HG03175 (cell line): Measurements from ENCODE around the gene ANKRD39.
"Not testable (repeated sequence)": the region's sequence is repeated elsewhere in the genome, so short reads cannot be mapped to it uniquely, and the experiment has no call there.

Source experiments
- ATAC-seq: cut with Tn5 transposase; IDR thresholded peaks from one replicate; pipeline ENCODE4 v1.9.1; 2021; ENCODE audit warnings: mild to moderate bottlenecking, moderate library complexity; ENCODE audit not compliant: unreplicated experiment

ANKRD39 gene

DNA sequence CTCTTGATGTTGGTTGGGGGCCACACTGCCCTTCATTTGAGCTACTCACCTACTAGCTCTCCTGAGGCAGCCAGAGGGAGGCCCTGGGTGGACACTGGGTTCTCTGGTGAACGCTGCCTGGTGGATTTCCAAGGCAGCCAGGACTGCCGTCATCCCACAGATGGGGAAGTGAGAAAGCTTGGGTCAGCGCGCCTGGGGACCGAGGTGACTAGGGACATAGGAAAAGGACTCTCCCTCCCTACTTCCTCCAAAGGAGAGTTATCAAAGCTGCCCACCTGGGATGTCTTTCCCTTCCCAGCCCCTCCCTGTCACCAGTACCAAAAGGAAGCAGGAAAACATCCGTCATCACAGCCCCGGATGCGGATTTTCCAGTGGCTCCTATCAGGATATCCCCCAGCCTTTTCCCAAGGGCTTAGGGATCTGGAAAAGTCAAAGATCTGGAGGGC, 15.9 kb upstream of the ANKRD39 start:
- no peak for ATAC-seq

DNA sequence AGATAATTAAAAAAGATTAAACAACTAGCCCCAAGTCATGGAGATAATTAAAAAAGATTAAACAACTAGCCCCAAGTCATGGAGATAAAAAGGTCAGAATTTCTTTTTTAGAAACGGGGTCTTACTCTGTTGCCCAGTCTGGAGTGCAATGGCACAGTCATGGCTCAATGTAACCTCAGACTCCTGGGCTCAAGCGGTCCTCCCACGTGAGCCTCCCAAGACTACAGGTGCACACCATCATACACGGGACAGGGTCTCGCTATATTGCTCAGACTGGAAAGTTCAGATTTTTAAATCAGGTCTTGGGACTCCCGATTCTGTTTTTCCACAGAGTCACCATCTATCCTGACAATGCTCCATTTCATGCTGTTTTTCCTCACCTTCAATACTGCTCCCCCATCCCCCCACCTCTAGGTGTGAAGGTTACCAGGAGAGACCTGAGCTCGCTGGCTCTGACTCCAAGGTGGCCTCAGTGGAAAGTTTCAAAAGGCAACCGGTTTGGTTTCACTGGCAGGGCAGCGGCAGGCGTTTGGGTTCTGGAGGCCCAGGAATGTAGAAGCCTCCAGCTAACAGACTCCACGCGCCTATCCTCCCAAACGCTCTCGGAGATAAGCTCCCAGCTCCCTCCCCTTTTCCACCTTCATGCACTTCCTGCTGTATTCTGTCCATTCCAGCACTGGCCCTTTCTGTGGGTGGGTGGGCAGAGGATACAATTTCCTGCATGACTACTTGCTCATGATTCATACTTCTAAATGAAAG, 15.0 kb upstream of the ANKRD39 start:
- ATAC-seq: no peak

DNA sequence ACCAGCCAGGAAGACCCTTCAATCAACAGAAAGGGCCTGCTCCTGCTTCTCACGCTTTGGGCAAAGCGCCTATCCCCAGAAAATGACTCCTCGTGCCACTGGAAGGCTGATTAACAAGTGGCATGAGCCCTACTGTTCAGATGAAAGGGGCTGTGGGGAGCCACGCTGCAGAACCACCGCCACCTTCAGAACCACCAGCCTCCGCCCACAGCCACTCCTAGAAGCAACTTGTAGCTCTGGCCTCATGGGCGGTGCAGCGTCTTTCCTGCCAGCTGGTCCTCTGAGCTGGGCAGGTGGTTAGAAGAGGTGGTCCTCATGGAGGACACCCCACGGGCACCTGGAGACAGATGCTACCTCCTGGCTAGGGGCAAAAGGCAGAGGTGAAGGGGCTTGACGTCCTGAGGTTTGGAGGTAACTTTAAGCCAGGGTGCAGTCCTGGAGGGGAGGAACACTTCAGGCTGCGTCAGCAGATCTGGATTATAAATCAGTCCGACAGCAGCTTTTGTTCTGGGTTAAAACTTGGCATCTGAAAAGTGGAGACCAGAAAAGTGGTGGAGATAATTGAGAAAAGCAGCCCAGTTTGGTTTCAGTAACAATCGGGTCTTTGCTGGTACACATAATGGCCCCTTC, 12.9 kb upstream of the ANKRD39 start:
- ATAC-seq: no peak

DNA sequence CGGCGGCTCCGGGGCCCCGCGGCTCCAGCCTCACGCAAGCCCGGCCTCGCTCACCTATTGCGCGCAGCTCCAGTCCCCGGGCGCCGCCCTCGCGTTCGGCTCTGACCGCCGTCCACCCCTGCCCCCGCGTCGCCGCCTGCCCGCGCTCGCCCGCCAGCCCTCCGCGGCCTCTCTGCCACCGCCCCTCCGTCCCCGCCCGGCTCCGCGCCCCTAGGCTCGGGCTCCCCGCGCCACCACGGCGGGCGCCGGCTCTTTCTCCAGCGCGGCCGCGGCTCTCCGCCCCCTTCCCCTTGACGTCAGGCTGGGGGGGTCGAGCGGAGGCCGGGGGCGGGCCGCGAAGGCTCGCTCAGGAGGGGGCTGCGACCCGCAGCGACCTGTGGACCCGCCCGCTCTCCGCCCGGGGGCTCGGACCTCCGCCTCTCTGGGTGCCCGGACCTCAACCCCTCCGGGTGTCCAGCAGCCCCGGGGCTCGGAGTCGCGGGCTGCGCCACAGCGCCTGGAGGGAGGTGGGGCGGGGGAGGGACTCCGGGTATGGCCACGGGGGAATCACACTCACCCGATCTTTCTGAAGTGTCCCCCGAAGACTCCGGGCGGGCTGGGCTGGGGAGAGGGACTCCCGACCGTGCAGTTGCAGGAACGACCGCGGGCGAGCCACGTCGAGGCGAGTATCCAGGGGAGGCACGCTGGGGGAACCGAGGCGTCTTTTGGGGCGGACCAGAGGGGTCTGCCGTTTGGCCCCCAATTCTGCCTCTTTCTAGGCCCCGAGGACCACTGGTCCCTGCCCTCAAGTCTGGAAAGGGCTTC, 12.2 kb upstream of the ANKRD39 start, which contains the start of gene SEMA4C:
Gene SEMA4C (minus strand): TSS at position 259 of the 804 bp plus-strand sequence. CDS start 2,194 bp downstream, outside the sequence.
- no peak for ATAC-seq

DNA sequence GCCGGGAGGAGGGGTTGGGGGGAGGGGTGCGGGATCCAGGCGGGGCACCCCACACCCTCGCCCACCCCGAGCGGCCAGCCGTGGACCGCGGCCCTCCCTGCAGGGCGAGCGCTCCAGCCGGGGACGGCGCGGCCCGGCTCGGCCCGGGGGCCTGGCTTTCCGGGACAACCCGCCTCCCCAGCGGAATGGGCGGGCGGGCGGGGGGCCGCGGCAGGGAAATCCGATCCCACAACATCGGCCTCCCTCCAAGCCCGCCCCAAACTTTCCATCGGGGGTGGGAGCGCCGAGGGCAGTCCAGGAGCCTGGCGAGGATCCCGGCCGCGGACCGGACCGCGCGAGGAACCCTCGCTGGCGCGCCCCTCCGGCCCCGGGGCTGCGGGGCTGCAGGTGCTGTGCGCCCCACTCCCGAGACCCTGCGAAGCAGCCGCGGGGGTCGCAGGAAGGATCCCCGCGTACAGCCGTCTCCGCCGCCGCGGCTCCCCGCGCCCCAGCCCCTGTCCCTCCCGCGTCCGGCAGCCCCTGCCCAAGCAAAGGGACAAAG, 11.5 kb upstream of the ANKRD39 start:
- ATAC-seq: peak; percentile 7

DNA sequence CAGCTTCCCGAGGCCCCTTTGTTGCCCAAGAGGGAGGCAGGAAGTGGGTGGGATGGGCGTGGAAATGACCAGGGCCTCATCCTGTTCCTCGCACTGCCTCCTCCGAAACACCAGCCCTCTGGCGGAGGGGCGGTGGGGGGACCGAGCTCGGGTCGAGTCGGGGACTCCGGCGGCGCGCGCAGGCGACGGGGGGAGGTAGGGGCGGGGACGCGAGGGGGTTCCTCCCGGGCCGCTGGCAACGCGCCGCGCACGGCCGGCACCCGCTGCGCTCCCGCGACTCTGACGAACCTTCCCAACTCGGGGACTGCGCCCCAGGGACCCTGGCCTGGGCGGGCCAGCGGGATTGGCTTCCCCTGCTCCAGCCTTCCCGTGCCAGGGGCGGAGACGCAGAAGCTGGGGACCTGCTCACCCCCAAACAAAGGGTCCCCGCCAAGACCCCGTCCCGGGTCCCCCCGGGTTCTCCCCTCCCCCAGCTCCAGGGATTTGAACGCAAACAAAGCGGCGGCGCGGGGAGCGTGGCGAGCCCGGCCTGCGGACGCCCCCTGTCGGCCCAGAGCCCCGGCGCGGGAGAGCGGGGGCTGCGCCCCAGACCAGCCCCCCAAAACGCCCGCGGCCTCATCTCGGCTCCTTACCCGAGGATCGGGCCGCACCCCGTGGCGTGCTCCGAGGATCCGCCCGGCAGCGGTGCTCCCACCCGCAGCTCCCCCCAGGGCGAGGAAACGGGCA, 10.9 kb upstream of the ANKRD39 start:
- peak; percentile 50 for ATAC-seq

DNA sequence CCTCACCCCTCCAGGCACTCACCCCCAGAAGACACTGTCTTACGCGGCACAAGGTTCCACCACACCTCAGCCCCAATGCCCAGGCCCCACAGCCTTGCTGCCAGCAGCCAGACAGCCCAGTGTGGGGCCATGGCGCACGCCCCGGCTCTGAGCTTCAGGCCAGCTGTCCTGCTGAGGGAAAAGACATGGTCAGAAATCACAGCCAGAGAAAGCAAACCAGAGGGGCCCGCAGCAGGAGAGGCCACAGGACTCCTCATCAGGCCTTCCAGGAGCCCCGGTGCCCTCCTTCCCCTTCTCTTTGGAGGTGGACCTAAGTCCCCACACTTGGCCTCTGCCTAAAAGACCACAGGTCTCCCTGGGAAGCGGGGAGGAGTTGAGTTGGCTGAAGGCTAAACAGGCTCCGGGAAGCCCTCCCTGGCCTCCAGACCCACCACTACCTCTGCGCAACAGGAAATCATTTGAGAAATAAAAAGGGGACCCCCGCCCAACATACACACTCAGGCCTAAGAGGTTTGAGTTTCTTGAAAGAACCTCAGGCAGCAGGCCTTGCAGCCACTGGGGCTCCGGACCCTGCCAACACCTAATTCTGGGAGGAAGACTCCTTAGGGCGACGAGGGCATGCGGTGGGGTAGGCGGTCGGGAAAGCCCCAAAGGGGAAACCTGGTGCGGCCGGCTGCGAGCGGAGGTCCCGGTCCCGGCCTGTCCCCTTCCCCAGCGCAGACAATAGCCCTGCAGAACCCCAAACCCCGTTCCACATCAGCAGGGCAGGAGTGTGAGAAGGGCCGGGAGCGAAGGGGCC, 10.1 kb upstream of the ANKRD39 start:
- ATAC-seq: no peak

DNA sequence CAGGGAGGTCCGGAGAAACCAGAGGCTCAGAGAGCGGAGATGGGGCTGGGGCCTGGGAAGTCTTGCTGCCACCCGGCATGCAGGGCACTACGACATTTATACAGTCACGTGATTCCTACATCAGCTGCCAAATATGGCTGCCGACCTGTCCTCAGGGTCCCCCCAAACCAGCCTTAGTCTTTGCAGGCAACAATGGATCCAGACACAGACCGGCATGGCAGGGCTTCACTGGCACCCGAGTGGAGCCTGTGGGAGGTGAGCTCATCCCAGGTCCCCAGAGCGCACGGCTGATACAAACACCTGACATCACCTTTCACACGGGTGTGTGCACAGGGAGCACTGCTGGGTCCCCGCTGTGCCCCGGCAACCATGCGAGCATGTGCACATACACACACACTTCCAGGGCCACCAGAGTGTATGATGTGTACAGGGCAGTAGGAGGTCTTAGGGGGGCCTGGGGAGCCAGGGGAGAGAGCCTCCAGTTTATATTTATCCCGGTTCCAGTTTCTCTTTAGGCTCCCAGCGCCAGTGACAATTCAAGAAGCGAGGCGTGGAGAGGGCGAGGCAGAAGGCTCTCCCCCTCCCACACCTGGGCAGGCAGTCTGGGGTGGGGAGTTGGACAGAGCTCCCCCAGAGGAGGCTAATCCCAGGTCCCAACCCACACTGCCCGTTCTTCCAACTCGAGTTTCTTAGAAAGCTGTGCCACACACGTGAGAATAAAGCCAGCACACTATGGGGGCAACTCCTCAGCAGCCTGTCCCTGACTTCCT, 9.4 kb upstream of the ANKRD39 start:
- ATAC-seq: no peak

DNA sequence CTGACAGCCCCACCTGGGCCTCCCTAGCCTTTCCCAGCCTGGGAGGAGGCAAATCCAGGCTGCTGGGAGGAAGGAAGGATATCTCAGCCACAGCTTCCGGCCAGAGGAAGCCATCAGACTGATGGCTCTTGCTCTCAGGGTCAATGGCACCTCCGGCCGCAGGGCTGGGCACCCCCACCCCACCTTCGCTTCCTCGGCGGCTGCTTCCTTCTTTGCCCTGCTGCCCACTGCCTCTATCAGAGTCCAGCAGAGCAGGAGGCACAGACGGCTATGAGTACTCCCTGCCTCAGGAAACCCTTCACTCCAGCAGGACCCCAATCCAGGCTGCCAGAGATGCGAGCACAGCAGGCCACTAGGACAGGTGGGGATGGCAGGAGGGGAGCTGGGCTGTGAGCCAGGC, 8.8 kb upstream of the ANKRD39 start:
- no peak for ATAC-seq

DNA sequence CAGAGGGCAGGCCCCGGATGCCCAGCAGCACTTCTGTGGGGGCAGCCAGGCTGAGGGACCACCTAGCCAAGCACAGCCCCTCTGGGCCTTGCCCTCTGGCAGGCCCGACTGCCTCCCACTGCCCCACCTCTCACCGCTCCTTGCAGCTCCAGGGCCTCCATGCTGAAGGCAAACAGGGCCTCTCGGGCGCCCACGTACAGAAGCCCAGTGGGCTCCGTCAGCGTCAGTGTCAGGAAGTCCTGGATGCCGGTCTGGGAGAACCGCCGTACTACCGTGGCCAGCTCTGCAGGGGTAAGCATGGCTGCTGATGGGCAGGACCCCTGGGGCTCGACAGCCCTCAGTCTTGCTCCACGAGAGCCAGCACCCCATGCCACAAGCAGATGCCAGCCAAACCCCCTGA, 8.3 kb upstream of the ANKRD39 start:
- no peak for ATAC-seq

DNA sequence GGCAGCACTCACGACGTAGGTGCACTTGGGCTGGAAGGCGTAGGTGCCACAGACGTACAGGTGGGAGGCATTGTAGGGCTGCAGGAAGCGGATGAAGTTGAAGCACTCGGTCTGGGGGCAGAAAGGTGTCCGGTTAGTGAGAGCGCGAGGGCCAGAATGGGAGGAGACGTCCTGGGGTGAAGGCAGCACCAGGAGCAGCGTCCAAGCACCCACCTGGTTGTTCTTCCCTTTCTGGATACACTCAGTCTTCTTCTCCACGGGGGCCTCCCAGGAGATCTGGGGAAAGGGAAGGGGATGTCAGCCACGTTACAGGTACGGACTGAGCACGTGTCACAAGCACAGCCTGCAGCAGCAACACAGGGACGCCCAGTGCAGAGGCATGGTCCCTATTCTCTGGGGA, 7.8 kb upstream of the ANKRD39 start:
- ATAC-seq: no peak

DNA sequence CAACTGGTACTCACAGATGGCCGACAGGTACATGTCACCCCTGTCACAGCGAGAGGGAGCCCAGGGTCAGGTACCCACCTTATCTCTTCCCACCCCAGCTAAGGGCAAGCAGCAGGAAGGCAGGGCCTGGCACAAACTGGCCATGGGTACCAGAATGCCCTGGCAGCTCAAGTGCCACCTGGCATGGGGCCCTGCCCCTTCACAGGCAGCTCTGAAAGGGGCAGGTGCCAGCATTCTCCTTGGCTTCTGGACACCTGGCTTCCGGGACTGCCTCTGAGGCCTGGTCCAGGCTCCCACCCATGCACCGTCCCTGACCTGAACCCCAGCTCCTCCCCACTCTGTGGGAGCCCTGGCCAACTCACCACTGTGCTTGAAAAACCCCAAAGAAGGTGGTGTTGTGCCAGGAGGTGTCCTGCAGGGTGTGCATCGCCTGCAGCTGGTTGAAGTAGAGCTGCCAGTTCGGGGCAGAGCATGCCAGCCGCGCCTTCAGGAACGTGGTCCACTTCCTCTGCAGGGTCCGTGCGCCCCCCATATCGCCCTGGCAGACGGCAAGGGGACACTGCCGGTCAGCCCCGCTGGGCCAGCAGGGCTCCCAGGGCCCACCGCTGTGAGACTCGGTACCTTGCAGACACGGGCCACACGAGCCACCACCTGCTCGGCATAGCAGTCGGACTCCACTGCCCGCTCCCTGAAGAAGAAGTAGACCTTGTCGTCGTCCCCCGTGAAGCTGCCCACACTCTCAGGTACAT, 6.7 kb upstream of the ANKRD39 start:
- ATAC-seq: no peak

DNA sequence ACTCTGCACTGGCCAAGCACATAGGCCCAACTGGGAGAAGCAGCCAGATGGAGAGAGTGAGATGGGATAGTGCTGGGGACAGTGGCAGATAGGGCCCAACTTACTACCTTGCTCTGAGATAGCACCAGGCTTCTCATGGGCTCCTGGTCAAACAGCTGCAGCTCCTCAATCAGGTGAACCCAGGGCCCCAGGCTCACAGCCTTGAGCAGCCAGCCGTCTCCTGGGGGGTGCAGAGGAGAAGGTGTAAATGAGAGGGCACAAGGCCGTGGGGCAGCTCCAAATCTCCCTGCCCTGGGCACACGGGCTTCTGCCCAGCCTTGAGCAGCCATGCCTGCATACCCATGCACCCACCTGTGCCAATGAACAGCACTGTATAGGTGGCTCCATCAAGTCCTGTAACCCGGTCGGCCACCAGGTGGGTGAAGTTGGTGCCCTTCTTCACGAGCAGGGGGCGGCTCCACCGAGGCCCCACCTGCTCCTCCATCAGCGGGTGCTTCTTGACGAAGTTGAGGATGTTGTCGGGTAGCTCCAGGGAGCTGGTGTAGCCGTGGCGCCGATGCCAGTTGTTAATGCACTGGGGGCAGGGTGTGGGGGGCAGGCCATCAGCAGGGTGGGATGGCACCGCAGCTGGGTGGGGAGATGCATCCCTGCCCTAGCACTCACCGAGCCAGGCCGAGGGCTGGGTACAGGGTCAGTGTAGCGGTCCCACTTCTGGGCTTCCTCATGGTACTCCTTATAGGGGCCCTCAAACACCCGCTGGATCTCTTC, 5.9 kb upstream of the ANKRD39 start:
- ATAC-seq: no peak

DNA sequence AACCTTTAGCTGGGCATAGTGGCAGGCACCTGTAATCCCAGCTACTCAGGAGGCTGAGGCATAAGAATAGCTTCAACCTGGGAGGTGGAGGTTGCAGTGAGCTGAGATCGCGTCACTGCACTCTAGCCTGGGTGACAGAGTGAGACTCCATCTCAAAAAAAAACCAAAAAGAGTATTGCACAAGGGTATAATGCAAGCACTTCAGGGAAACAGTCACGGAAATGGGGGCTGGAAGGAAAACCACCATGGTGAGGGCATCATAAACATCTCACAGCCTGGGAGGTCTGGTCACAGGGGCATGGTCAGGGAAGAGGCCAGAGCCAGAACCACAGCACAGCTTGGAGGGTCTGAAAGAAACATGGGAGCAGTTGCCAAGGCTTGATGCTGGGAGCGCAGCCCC, 5.2 kb upstream of the ANKRD39 start:
- not testable (repeated sequence) for ATAC-seq

DNA sequence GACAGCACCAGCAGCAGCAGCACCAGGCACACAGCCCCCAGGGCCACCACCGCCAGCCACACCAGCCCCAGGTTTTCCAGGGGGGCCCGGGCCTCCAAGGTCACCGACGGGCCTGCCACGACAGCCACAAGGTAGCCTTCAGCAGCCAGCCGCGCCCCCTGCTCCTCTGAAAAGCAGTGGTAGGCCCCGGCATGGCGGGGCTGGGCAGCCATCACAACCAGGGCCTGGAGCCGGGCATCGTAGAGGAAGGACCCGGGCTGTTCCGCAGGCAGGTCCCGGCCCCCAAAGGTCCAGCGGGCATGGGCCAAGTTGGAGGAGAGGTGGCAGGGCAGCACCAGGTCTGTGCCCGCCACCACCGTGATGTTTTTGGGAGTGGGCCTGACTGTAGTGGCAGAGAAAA, 3.3 kb upstream of the ANKRD39 start:
- ATAC-seq: no peak

DNA sequence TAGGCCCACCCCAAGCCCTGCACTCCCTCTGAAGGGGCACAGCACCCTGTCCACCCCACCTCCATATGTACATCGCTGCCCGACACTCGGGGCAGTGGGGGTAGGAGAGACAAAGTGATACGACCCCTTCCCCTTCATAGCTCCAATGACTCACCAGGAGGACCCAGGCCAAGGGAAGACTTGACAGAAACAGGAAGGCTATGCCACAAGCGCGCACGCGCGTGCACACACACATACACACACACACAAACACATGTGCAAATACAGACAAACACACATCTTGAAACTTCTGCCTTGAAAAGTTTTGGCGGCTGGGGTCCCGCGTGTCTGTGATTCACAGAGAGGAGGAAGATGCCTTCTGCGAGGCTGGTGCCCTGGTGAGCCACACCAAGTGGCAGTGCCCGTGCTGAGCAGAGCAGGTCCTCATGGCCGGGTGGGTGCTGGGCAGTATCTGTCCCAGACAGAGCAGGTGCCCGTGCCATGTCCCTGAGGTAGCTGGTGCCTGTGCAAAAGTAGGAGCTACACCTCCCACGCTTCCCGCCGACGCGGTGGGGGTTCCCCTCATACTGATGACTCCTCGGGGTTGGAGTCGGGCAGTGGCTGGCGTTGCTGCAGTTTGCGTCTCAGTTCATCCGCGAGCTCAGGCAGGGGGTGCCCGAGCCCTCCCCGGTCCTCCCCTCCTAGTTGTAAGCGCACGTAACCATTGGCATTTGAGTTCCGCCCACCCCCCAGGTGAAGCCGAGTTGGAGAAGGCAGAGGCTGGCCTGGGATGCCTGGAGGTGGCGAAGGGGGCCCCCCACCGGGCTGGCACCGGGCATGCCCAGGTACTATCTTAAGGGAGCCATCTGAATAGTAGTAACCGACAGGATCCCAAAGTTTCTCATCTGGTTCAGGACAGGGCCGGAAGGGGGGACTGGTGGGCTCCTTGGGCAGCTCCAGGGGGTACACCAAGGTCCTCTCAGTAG, 2.5 kb upstream of the ANKRD39 start:
- no peak for ATAC-seq

DNA sequence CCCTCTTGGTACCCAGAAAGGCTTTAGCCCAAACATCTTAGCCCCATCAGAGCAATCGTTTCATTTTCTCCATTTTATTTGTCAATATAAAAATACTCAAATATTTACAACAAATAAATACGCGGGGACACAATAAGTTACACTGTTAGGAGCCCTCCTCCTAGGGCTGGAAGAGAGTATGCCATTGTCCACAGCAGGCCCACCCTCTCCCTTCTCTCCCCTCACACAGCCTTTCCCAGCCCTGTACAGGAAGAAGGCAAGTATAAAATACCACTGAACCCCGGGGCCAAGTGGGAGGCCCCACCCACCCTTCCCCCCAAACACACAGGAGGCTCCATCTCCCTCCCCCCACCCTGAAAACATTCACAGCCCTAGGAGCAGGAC, 1.9 kb upstream of the ANKRD39 start:
- no peak for ATAC-seq
